ENCODE data around the gene KIAA1755. TPM values are rescaled to one million over a fixed set of nuclear protein-coding genes. Genes with fewer than 3 reads are reported as not detected.
"Not testable (repeated sequence)": the region's sequence is repeated elsewhere in the genome, so short reads cannot be mapped to it uniquely, and the experiment has no call there.

The KIAA1755 gene
- total RNA-seq, 1 experiment from 2014 or later = not detected

GRCh38 chr20:38284893-38285444 lies 24.4 kb upstream of the KIAA1755 start:
- H3K36me3 ChIP-seq (ENCODE audit: insufficient read depth, low read length, poor library complexity, severe bottlenecking) = no peaks in the 10 kb centered on the region
- no peaks in the 10 kb centered on the region for H3K27me3 ChIP-seq (replicated peaks; ENCODE audit: insufficient read depth, low read depth, low read length, poor library complexity)
- no TSS peak for BruUV-seq (replicated peaks)
- H3K4me3 ChIP-seq (ENCODE audit: low read depth, low read length, poor library complexity, severe bottlenecking) = no peak overlapping the region
- ChIA-PET CTCF (no interaction called here), POLR2A (ENCODE audit: low non-redundant PET) (no interaction called here)
- H3K4me1 ChIP-seq (ENCODE audit: insufficient read depth, low read length, poor library complexity, severe bottlenecking) = no peaks in the 10 kb centered on the region
- intact Hi-C loops (cut with micrococcal nuclease; ENCODE audit: unreplicated experiment) = no loop called here
- H3K27ac ChIP-seq (ENCODE audit: low read depth, low read length, poor library complexity, severe bottlenecking) = no peak overlapping the region
- TF ChIP-seq EZH2 (IDR thresholded peaks at IDR 0.05; ENCODE audit: borderline replicate concordance, low read depth, low read length, poor library complexity, severe bottlenecking) (no peak), CTCF (conservative IDR thresholded peaks at IDR 0.05; ENCODE audit: low read depth, low read length) (no peak)
- H3K9me3 ChIP-seq (ENCODE audit: low read depth, low read length, poor library complexity, severe bottlenecking) = no peaks in the 10 kb centered on the region
- no peak for DNase-seq (ENCODE audit: low spot score)

GRCh38 chr20:38284066-38284650 lies 23.6 kb upstream of the KIAA1755 start:
- intact Hi-C loops (cut with micrococcal nuclease; ENCODE audit: unreplicated experiment); H3K4me3 ChIP-seq (ENCODE audit: low read depth, low read length, poor library complexity, severe bottlenecking); POLR2A ChIA-PET (ENCODE audit: low non-redundant PET); DNase-seq (ENCODE audit: low spot score); H3K36me3 ChIP-seq (ENCODE audit: insufficient read depth, low read length, poor library complexity, severe bottlenecking); H3K9me3 ChIP-seq (ENCODE audit: low read depth, low read length, poor library complexity, severe bottlenecking); H3K27ac ChIP-seq (ENCODE audit: low read depth, low read length, poor library complexity, severe bottlenecking); H3K27me3 ChIP-seq (replicated peaks; ENCODE audit: insufficient read depth, low read depth, low read length, poor library complexity); H3K4me1 ChIP-seq (ENCODE audit: insufficient read depth, low read length, poor library complexity, severe bottlenecking); CTCF ChIA-PET; BruUV-seq (replicated peaks): not testable (repeated sequence)

DNA sequence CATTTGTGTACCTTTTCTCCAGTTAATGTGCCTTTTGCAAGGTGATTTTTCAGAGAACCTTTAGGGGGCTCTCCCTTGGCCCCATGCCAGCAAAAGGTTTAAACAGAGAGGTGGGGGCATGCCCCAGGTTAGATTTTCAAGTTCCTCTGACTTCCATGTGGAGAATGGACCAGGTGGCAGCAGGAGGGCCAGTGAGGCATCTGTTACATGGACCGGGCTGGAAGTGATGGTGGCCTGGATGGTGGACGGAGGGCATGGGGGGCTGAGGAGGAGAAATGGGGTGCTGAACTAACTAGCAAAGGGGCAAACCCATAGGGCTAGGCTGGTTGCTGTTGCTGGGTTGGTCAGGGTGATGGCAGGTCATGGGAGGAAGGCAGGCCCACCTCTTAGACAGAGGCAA lies 22.7 kb upstream of the KIAA1755 start:
- intact Hi-C loops (cut with micrococcal nuclease; ENCODE audit: unreplicated experiment) = no loop called here
- H3K4me1 ChIP-seq (ENCODE audit: insufficient read depth, low read length, poor library complexity, severe bottlenecking) = no peaks in the 10 kb centered on the region
- no peak overlapping the region for H3K4me3 ChIP-seq (ENCODE audit: low read depth, low read length, poor library complexity, severe bottlenecking)
- no TSS peak for BruUV-seq (replicated peaks)
- TF ChIP-seq EZH2 (IDR thresholded peaks at IDR 0.05; ENCODE audit: borderline replicate concordance, low read depth, low read length, poor library complexity, severe bottlenecking) (no peak), CTCF (conservative IDR thresholded peaks at IDR 0.05; ENCODE audit: low read depth, low read length) (no peak)
- H3K9me3 ChIP-seq (ENCODE audit: low read depth, low read length, poor library complexity, severe bottlenecking) = no peaks in the 10 kb centered on the region
- no peaks in the 10 kb centered on the region for H3K27me3 ChIP-seq (replicated peaks; ENCODE audit: insufficient read depth, low read depth, low read length, poor library complexity)
- no peaks in the 10 kb centered on the region for H3K36me3 ChIP-seq (ENCODE audit: insufficient read depth, low read length, poor library complexity, severe bottlenecking)
- no peak overlapping the region for H3K27ac ChIP-seq (ENCODE audit: low read depth, low read length, poor library complexity, severe bottlenecking)
- DNase-seq (ENCODE audit: low spot score) = no peak
- POLR2A ChIA-PET (ENCODE audit: low non-redundant PET) = no interaction called here
- CTCF ChIA-PET = no interaction called here
